NB4 (cell line): ENCODE measurements around the gene CAPN8.

ENCODE experiments used
- DNase-seq: peaks from one replicate; pipeline ENCODE4 v3.0.0; 2010; ENCODE audit warnings: low read depth
- H3K4me3 ChIP-seq: one replicate; pipeline ENCODE4 v1.5.1; 2011; ENCODE audit warnings: mild to moderate bottlenecking, low read depth, low read length, moderate library complexity
- CTCF ChIP-seq: IDR thresholded peaks from one replicate; pipeline ENCODE4 v1.5.1; 2012; ENCODE audit warnings: low read depth, low read length
- MYC ChIP-seq: IDR thresholded peaks from 2 replicates; pipeline ENCODE4 v1.6.1; 2011; ENCODE audit warnings: low read depth, low read length
- POLR2A ChIP-seq: IDR thresholded peaks from 2 replicates; pipeline ENCODE4 v1.6.1; 2011; ENCODE audit warnings: mild to moderate bottlenecking; ENCODE audit not compliant: insufficient read length; ENCODE audit errors: extremely low read depth
- TF ChIP-seq, protein P1 (sequence below): IDR thresholded peaks from 2 replicates; pipeline ENCODE4 v1.6.1; 2011; ENCODE audit warnings: low read depth, low read length

Gene CAPN8

DNA sequence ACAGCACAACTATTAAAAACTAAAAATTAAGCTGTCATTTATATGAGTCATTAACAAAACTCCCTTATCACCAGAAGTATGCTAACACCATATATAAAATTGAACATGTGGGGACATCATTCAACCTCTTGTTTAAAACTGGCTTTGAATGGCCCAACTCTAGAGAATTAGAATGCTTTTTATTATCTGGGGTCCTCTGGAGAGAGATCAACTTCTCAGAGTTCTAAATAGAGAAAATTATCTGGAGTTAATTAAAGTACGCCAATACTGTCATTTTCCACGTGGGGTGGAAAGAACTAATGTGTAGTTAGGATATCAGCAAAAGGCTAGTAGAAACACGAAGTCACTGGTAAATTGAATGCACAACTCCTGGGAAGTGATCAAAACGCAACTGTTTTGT is 25.6 kb upstream of the CAPN8 start:
- H3K4me3 ChIP-seq: no peak overlapping the region
- no peak for TF ChIP-seq CTCF
- no peak for TF ChIP-seq POLR2A
- TF ChIP-seq, protein P1, sequence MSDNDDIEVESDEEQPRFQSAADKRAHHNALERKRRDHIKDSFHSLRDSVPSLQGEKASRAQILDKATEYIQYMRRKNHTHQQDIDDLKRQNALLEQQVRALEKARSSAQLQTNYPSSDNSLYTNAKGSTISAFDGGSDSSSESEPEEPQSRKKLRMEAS: no peak
- no peak for TF ChIP-seq MYC
- DNase-seq: no peak

DNA sequence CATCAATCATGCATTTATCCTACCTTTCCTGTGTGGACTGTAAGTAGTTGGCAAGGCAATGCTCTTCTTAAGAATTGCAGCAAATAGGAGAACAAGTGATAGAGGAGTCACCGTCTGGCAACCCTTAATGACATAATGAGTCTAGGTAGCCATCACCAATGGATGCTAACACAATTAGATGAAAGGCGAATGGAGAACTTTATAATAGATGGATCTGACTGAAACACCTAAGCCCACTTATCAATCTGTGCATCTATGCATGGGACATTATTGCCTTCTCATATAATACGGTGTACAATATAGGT is 18.9 kb upstream of the CAPN8 start:
- no peak for DNase-seq
- TF ChIP-seq CTCF: no peak
- no peak for TF ChIP-seq POLR2A
- TF ChIP-seq, protein P1: no peak
- no peak for TF ChIP-seq MYC
- H3K4me3 ChIP-seq: no peak overlapping the region

DNA sequence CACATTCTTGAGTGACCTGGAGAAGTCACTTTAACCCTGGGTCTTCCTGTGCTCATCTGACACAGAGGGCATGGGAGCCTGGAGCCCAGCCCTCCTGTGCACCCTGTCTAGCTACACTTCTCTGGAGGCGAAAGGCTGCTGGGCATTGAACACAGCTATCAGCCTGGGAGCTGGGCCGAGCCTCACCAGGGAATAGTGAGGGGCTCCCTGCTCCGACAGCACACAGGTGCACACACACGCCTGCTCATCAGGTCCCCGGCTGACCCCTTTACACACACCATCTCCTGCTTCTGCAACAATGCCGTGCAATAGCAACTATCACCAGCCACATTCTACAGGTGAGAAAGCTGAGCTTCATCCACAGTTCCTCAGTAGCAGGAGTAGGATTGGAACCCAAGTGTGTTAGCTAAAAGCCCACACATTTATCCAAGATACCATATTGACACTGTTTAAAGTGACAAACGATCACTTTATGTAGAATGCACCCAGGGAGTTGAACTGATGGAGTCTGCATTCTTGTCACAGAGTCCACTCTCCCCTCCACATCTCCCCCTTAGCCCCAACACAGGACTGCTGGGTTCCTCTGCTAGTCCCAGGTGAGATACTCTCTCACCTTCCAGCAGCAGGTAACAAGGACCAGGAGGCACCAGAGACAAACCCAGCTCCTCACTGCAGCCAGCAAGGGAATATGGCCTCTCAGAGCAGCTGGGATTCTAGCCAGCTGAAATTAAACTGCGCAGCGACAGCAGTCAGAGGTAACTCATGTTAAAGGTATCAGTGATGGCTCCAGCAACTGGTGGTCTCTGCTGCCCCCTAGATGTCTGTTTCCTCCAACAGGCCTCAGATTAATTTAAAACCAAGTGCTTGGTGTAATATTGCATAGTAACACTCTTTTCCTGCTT is 18.3 kb upstream of the CAPN8 start:
- DNase-seq: peak; percentile 58
- TF ChIP-seq POLR2A (no peak), CTCF (peak; percentile 46)
- no peak overlapping the region for H3K4me3 ChIP-seq

DNA sequence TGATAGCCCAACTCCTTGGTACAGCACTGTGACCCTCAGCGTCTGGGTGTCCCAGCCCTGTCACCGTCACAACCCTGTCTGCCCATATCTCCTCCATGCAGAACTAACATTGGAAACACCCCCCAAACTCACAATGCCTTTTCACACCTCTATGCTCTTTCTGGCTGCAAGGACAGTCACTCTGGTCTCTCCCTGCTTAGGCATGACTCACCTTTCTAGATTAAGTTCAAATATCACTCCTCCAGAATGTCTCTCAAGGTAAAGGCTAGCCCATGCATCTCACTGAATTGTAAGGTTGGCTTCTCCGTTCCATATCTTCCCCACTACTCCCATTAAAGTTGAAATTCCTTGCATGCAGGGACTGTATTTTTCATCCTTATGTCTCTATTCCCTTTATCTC is 17.0 kb upstream of the CAPN8 start:
- H3K4me3 ChIP-seq: no peak overlapping the region
- no peak for DNase-seq
- TF ChIP-seq, protein P1: no peak
- TF ChIP-seq CTCF: no peak
- TF ChIP-seq MYC: no peak

DNA sequence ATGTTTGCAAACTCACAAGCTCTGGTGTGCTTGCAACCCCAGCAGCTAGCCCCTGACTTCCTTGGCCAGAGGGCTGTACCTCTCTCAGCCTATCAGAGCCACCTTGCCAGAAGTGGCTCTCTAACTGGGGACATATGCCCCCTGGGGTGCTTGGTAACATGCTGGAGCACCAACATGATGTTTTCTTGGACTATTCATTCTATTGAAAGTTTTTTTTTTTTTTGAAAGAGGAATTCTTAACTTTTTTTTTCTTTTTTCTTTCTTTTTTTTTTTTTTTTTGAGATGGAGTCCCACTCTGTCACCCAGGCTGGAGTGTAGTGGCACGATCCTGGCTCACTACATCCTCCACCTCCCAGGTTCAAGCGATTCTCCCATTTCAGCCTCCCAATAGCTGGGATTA is 14.7 kb upstream of the CAPN8 start:
- no peak overlapping the region for H3K4me3 ChIP-seq
- no peak for TF ChIP-seq CTCF
- no peak for TF ChIP-seq MYC
- TF ChIP-seq, protein P1: no peak
- no peak for TF ChIP-seq POLR2A
- no peak for DNase-seq

DNA sequence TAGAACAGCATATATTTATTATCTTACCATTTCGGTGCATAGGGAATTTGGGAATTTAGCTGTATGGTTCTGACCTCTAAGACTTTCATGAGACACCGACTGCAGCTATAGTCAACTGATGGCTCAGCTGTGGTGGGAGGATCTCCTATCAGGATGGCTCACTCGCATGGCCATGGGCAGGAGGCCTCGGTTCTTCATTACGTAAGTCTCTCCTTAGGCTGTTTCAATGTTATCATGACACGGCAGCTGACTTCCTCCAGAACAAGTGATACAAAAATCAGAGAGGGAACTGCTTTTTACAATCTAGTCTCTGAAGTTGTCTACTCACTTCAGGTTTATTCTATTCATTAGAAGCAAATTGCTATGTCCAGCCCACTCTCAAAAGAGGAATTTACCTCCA is 13.3 kb upstream of the CAPN8 start:
- DNase-seq: peak; percentile 77
- H3K4me3 ChIP-seq: no peak overlapping the region
- no peak for TF ChIP-seq CTCF
- TF ChIP-seq, protein P1: peak; percentile 36; the same call in 1 of the 2 replicates
